K562 (cell line): Measurements from ENCODE around the gene TRIO. TPM values are rescaled to one million over a fixed set of nuclear protein-coding genes. Genes with fewer than 3 reads are reported as not detected.

Source experiments
- ATAC-seq: fragments of 200-7000 bp; cut with Tn5 transposase; 3 replicates; pipeline ENCODE4 v1.9.1; 2020; ENCODE audit warnings: moderate library complexity
- BruUV-seq: library from RNA; stranded (reverse); fragments of 400-500 nt; replicated peaks from 2 replicates; lab custom pipeline; 2021; lab: Mats Ljungman, UMichigan
- CTCF ChIA-PET: fragments of 300-600 bp; formaldehyde crosslinking; extraction: SDS; loops from one replicate; lab custom pipeline; 2021; ENCODE audit warnings: low intra/inter-chr PET ratio; lab: Yijun Ruan, JAX
- POLR2A ChIA-PET: fragments of 300-600, 350-650 bp; sonication (Branson Sonifier 250); formaldehyde crosslinking; extraction: SDS; loops from one replicate; lab custom pipeline; 2021; ENCODE audit warnings: antibody characterized with exemption, inconsistent platforms; lab: Yijun Ruan, JAX
- DNase-seq, 4 experiments: peaks; one replicate each; pipeline versions ENCODE4 v3.0.0 to v3.0.0-alpha.2; 2011 to 2018; ENCODE audit warnings: low spot score in 3 of 4, mixed read lengths in 3 of 4; ENCODE audit errors: extremely low read depth in 1 of 4
- FAIRE-seq: peaks from 2 replicates; lab custom pipeline; 2011; peaks lifted over from hg19 to GRCh38; lab: Jason Lieb, UNC
- H2AFZ ChIP-seq: 2 replicates; pipeline ENCODE4 v1.6.0; 2011; ENCODE audit warnings: low read depth, low read length, control low read depth, inconsistent platforms
- H3K27ac ChIP-seq: fragments of 200-600 bp; 3 replicates; pipeline ENCODE4 v1.8.0; 2011; ENCODE audit warnings: low read depth, mild to moderate bottlenecking, control low read depth, inconsistent platforms, low read length, moderate library complexity, mixed read lengths; ENCODE audit errors: extremely low read depth
- H3K27me3 ChIP-seq, 2 experiments: fragments of 300-600 bp in 1 of 2; 2 replicates in 1 of 2; 3 replicates in 1 of 2; pipeline versions ENCODE4 v1.6.0 to v1.8.0; 2011; ENCODE audit warnings: inconsistent platforms in 2 of 2, low read length in 2 of 2, mild to moderate bottlenecking in 1 of 2, mixed read lengths in 1 of 2, moderate library complexity in 1 of 2; ENCODE audit not compliant: control insufficient read depth in 2 of 2, insufficient read depth in 2 of 2
- H3K36me3 ChIP-seq: fragments of 300-600 bp; 3 replicates; pipeline ENCODE4 v1.8.0; 2011; ENCODE audit warnings: mild to moderate bottlenecking, low read length, inconsistent platforms; ENCODE audit not compliant: control insufficient read depth, insufficient read depth
- H3K4me1 ChIP-seq, 2 experiments: fragments of 200-600 bp in 1 of 2; replicated peaks in 1 of 2; 2 replicates in 1 of 2; 3 replicates in 1 of 2; pipeline versions ENCODE4 v1.5.1 to v1.8.0; 2011; ENCODE audit warnings: inconsistent platforms in 2 of 2, low read length in 2 of 2, mild to moderate bottlenecking in 1 of 2, mixed read lengths in 1 of 2, moderate library complexity in 1 of 2; ENCODE audit not compliant: control insufficient read depth in 2 of 2, insufficient read depth in 2 of 2
- H3K4me2 ChIP-seq: 2 replicates; pipeline ENCODE4 v1.6.1; 2011; ENCODE audit warnings: low read length, control low read depth, inconsistent platforms, mixed read lengths; ENCODE audit not compliant: insufficient read depth
- H3K4me3 ChIP-seq: fragments of 200-600 bp; sonication (generic), shearing (Covaris generic); 2 replicates; pipeline ENCODE4 v1.5.1; 2016; ENCODE audit warnings: control low read depth, inconsistent platforms
- H3K79me2 ChIP-seq: fragments of 200-600 bp; 3 replicates; pipeline ENCODE4 v1.8.0; 2011; ENCODE audit warnings: low read length, inconsistent platforms; ENCODE audit not compliant: control insufficient read depth, insufficient read depth
- H3K9ac ChIP-seq, 2 experiments: 2 replicates each; pipeline versions ENCODE4 v1.6.0 to v1.6.1; 2011; ENCODE audit warnings: low read depth in 2 of 2, low read length in 2 of 2, control low read depth in 1 of 2, inconsistent platforms in 1 of 2, mild to moderate bottlenecking in 1 of 2, mixed read lengths in 1 of 2; ENCODE audit not compliant: insufficient read depth in 1 of 2
- H3K9me1 ChIP-seq: one replicate; pipeline ENCODE4 v1.6.0; 2011; ENCODE audit warnings: inconsistent platforms, mild to moderate bottlenecking, low read length, moderate library complexity; ENCODE audit not compliant: control insufficient read depth, insufficient read depth
- H3K9me3 ChIP-seq: replicated peaks from 2 replicates; pipeline ENCODE4 v1.5.1; 2011; ENCODE audit warnings: low read depth, low read length, inconsistent platforms; ENCODE audit not compliant: control insufficient read depth, insufficient read depth
- H4K20me1 ChIP-seq: replicated peaks from 2 replicates; pipeline ENCODE4 v1.6.1; 2011; ENCODE audit warnings: low read length, inconsistent platforms, mixed read lengths; ENCODE audit not compliant: control insufficient read depth, insufficient read depth
- ETV1 ChIP-seq: fragments of 450-650 bp; conservative IDR thresholded peaks from 2 replicates; pipeline ENCODE4 v1.6.1; 2016; ENCODE audit warnings: missing genetic modification characterization, control low read depth, low read depth, missing compliant biosample characterization
- HCFC1 ChIP-seq: IDR thresholded peaks from 2 replicates; pipeline ENCODE4 v1.6.1; 2012; ENCODE audit warnings: low read depth, low read length, improper control_type of control experiment
- SREBF1 ChIP-seq: fragments of 150-350 bp; IDR thresholded peaks from 2 replicates; pipeline ENCODE4 v1.6.1; 2014; ENCODE audit warnings: antibody characterized with exemption, low read depth, low read length, borderline replicate concordance
- ZHX1 ChIP-seq: fragments of 150-350 bp; conservative IDR thresholded peaks from 2 replicates; pipeline ENCODE4 v1.6.1; 2014; ENCODE audit warnings: low read length
- ZNF239 ChIP-seq: fragments of 250-450 bp; sonication (Bioruptor Pico); IDR thresholded peaks from 2 replicates; pipeline ENCODE4 v1.4.0; 2020; ENCODE audit warnings: mild to moderate bottlenecking
- ZNF318 ChIP-seq, 2 experiments: fragments of 450-650 bp; IDR thresholded peaks; 2 replicates each; pipeline ENCODE4 v1.6.1; 2016; ENCODE audit warnings: mild to moderate bottlenecking in 2 of 2, borderline replicate concordance in 1 of 2, low read depth in 1 of 2, moderate library complexity in 1 of 2
- WGBS: fragments of 100-300 bp; shearing (Covaris generic); methylation state at CpG from one replicate; pipeline ENCODE4 v1.1.6; 2016; ENCODE audit warnings: low coverage, mixed read lengths; ENCODE audit not compliant: insufficient coverage; ENCODE audit errors: missing lambda C conversion rate; 5-methylcytosine and 5-hydroxymethylcytosine counted together
- in situ Hi-C: fragments of 300-500 bp; cut with MboI; formaldehyde crosslinking; loops from 4 replicates; pipeline ENCODE4 v1.15.0; 2018; ENCODE audit warnings: inconsistent platforms, mixed read lengths
- intact Hi-C: fragments of 100-400 bp; cut with micrococcal nuclease; formaldehyde crosslinking; loops from 2 replicates; pipeline ENCODE4 v1.14.2; 2022
- polyA plus RNA-seq, 8 experiments: library from polyadenylated mRNA; depleted of rRNA in 4 of 8; stranded (reverse) in 5 of 8; unstranded in 3 of 8; fragments of >200 nt; fragmentation: Nextera tagmentation in 2 of 8; fragmentation: Illumina TruSeq in 1 of 8; extraction: Ambion mirVana in 2 of 8; extraction: Trizol in 1 of 8; gene quantifications; 2 replicates each; pipeline versions ENCODE4 v1.2.1 to v1.2.3, GENCODE V29; 2011 to 2014; ENCODE audit warnings: inconsistent platforms in 1 of 8, missing spikeins in 1 of 8
- total RNA-seq, 7 experiments: library from RNA; depleted of rRNA in 6 of 7; stranded (reverse); fragments of >200 nt in 6 of 7; fragmentation: Illumina TruSeq in 2 of 7; extraction: Trizol in 2 of 7; gene quantifications; 2 replicates each; pipeline versions ENCODE4 v1.2.1 to v1.2.3, GENCODE V29; 2011 to 2021; ENCODE audit warnings: low replicate concordance in 1 of 7
- TF ChIP-seq, protein P1 (sequence below): conservative IDR thresholded peaks from 2 replicates; pipeline ENCODE4 v1.6.1; 2011; ENCODE audit warnings: low read depth, mild to moderate bottlenecking, low read length; ENCODE audit not compliant: control insufficient read depth

Gene TRIO
- total and polyA plus RNA-seq, 9 of the 15 experiments (the other 6 are each of a cell fraction or from before 2014, with no cell fraction given) = 0.24 to 5.0 (median 1.1) TPM

GRCh38 chr5:14127587-14127986 is 15.6 kb upstream of the TRIO start:
- Histone ChIP-seq H3K79me2 (no peaks in the 10 kb centered on the region), H3K9me3 (no peaks in the 10 kb centered on the region), H2AFZ (no peak overlapping the region), H3K9me1 (no peaks in the 10 kb centered on the region), H3K36me3 (no peaks in the 10 kb centered on the region), H3K4me2 (no peak overlapping the region), H4K20me1 (no peaks in the 10 kb centered on the region), H3K4me1 (no peaks in the 10 kb centered on the region), H3K27me3 (peaks cover 0 to 5% of the 10 kb centered on the region in 2 experiments; a peak in 1 of 5 replicates), H3K9ac (no peak overlapping the region), H3K27ac (no peak overlapping the region), H3K4me3 (no peak overlapping the region)
- ChIA-PET CTCF (no interaction called here), POLR2A (no interaction called here)
- WGBS = 0% methylated on average over 3 of the region's 3 CpGs
- in situ Hi-C loops = no loop called here
- ATAC-seq = no peak
- no peak for DNase-seq
- no TSS peak for BruUV-seq
- intact Hi-C loops = no loop called here
- FAIRE-seq = no peak
- TF ChIP-seq ZNF318 (IDR thresholded peaks at IDR 0.05; ENCODE audit: borderline replicate concordance in 1 of 2, low read depth in 1 of 2) (no peak), HCFC1 (no peak), SREBF1 (no peak), ZNF239 (CRISPR knock-in tag) (no peak), ETV1 (tag) (no peak), ZHX1 (no peak)
- TF ChIP-seq, protein P1, sequence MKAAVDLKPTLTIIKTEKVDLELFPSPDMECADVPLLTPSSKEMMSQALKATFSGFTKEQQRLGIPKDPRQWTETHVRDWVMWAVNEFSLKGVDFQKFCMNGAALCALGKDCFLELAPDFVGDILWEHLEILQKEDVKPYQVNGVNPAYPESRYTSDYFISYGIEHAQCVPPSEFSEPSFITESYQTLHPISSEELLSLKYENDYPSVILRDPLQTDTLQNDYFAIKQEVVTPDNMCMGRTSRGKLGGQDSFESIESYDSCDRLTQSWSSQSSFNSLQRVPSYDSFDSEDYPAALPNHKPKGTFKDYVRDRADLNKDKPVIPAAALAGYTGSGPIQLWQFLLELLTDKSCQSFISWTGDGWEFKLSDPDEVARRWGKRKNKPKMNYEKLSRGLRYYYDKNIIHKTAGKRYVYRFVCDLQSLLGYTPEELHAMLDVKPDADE = no peak
